H1 (cell line): Measurements from ENCODE around the gene AATK.

ENCODE experiments used
- CTCF ChIP-seq, 3 experiments: IDR thresholded peaks; 1 replicate in 2 of 3; 2 replicates in 1 of 3; pipeline versions ENCODE4 v1.5.1 to v1.6.1; 2011; ENCODE audit warnings: low read length in 3 of 3, mild to moderate bottlenecking in 3 of 3, inconsistent platforms in 2 of 3, low read depth in 1 of 3, moderate library complexity in 1 of 3; ENCODE audit not compliant: insufficient read depth in 1 of 3; ENCODE audit errors: control extremely low read depth in 1 of 3
- POLR2AphosphoS5 ChIP-seq: IDR thresholded peaks from 2 replicates; pipeline ENCODE4 v1.6.1; 2011; ENCODE audit warnings: low read depth, low read length
- SAP30 ChIP-seq: fragments of 300-600 bp; sonication (generic); IDR thresholded peaks from 2 replicates; pipeline ENCODE4 v1.7.1; 2012; ENCODE audit warnings: low read length, moderate library complexity, mild to moderate bottlenecking, inconsistent platforms; ENCODE audit not compliant: insufficient read depth, insufficient replicate concordance
- SIN3A ChIP-seq, 2 experiments: IDR thresholded peaks in 1 of 2; conservative IDR thresholded peaks in 1 of 2; 2 replicates each; pipeline ENCODE4 v1.6.1; 2011 to 2012; ENCODE audit warnings: low read length in 2 of 2, improper control_type of control experiment in 1 of 2, low read depth in 1 of 2, mild to moderate bottlenecking in 1 of 2
- USF2 ChIP-seq: IDR thresholded peaks from 2 replicates; pipeline ENCODE4 v1.6.1; 2011; ENCODE audit warnings: low read length, improper control_type of control experiment

GRCh38 chr17:81187120-81187519 is 21.1 kb upstream of the AATK start:
- TF ChIP-seq POLR2AphosphoS5, result no peak
- TF ChIP-seq SIN3A (conservative IDR thresholded peaks at IDR 0.05 in 1 of 2, IDR thresholded peaks at IDR 0.05 in 1 of 2; ENCODE audit: low read depth in 1 of 2, low read length in 2 of 2), result no peak
- TF ChIP-seq SAP30, result no peak
- no peak for TF ChIP-seq USF2
- no peak for TF ChIP-seq CTCF (IDR thresholded peaks at IDR 0.05; ENCODE audit: control extremely low read depth in 1 of 3, insufficient read depth in 1 of 3, low read depth in 1 of 3, low read length in 3 of 3)
